Measurements from ENCODE around the gene HEPHL1. TPM values are rescaled to one million over a fixed set of nuclear protein-coding genes. Genes with fewer than 3 reads are reported as not detected.

Gene HEPHL1
- total and polyA plus RNA-seq, 2 experiments from 2014 or later: 0.07 to 0.21 TPM

GRCh38 chr11:94031625-94032024, 10.5 kb downstream of the HEPHL1 start:
- H4K20me1 ChIP-seq (replicated peaks; ENCODE audit: insufficient read depth): no peaks in the 10 kb centered on the region
- Mint-ChIP-seq H3K36me3 (ENCODE audit: low read depth) (peaks cover 10% of the 10 kb centered on the region; the same call in 2 of the 3 replicates), H3K9me3 (peaks cover 15% of the 10 kb centered on the region), H3K27ac (no peak overlapping the region), H3K4me1 (no peaks in the 10 kb centered on the region), H3K27me3 (ENCODE audit: insufficient read depth, low read depth, poor library complexity) (peaks cover 2% of the 10 kb centered on the region), H3K4me3 (no peak overlapping the region)
- H3K9me2 ChIP-seq (ENCODE audit: insufficient read depth): peaks cover 19% of the 10 kb centered on the region; the same call in 1 of the 2 replicates
- TF ChIP-seq ETS1 (IDR thresholded peaks at IDR 0.05) (no peak), EZH2phosphoT487 (IDR thresholded peaks at IDR 0.05; ENCODE audit: unreplicated experiment) (no peak), ZNF462 (CRISPR knock-in tag; IDR thresholded peaks at IDR 0.05) (no peak)
- H3K4me3 ChIP-seq: no peak overlapping the region
- H3K79me2 ChIP-seq (replicated peaks; ENCODE audit: insufficient read depth): no peaks in the 10 kb centered on the region
- no peaks in the 10 kb centered on the region; the same call in 1 of the 2 replicates for H3K4me1 ChIP-seq (ENCODE audit: insufficient read depth)
- no peaks in the 10 kb centered on the region for H3F3A ChIP-seq (replicated peaks; ENCODE audit: low read depth)
- H2AFZ ChIP-seq: no peak overlapping the region
- H3K4me2 ChIP-seq: no peak overlapping the region
- H3K27ac ChIP-seq (ENCODE audit: low read depth): no peak overlapping the region
- no peaks in the 10 kb centered on the region for H3K27me3 ChIP-seq (ENCODE audit: insufficient read depth)
- DNase-seq (ENCODE audit: low spot score): no peak
- no peaks in the 10 kb centered on the region for H3K36me3 ChIP-seq (ENCODE audit: insufficient read depth)
- no peak for ATAC-seq

DNA sequence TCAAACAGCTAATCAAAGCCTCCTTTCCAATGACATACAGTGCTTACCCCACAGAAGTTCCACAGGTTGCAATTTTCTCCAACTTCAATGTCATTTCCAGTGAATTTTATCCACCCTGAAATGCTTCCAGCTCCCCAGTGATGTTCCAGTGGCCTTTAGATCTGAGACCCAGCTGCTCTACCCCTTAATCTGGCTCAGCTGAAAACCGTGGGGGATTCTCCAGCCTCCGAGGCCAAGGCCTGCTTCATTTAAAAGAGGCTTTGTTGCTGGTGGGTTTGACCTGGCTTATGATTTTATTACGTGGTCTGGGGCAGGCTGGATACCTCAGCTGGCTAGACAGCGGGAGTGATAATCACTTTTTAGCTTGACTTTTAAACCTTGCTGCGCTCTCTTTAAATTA, 10.9 kb downstream of the HEPHL1 start:
- H3K79me2 ChIP-seq (replicated peaks; ENCODE audit: insufficient read depth): no peaks in the 10 kb centered on the region
- H3K4me1 Mint-ChIP-seq: no peaks in the 10 kb centered on the region
- no peak for TF ChIP-seq POLR2AphosphoS5 (IDR thresholded peaks at IDR 0.05; ENCODE audit: low read depth)
- no peak for TF ChIP-seq ETS1 (IDR thresholded peaks at IDR 0.05)
- TF ChIP-seq, protein P1, sequence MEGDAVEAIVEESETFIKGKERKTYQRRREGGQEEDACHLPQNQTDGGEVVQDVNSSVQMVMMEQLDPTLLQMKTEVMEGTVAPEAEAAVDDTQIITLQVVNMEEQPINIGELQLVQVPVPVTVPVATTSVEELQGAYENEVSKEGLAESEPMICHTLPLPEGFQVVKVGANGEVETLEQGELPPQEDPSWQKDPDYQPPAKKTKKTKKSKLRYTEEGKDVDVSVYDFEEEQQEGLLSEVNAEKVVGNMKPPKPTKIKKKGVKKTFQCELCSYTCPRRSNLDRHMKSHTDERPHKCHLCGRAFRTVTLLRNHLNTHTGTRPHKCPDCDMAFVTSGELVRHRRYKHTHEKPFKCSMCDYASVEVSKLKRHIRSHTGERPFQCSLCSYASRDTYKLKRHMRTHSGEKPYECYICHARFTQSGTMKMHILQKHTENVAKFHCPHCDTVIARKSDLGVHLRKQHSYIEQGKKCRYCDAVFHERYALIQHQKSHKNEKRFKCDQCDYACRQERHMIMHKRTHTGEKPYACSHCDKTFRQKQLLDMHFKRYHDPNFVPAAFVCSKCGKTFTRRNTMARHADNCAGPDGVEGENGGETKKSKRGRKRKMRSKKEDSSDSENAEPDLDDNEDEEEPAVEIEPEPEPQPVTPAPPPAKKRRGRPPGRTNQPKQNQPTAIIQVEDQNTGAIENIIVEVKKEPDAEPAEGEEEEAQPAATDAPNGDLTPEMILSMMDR (conservative IDR thresholded peaks at IDR 0.05; ENCODE audit: low read depth in 2 of 2): no peak
- no peak for TF ChIP-seq JUNB (IDR thresholded peaks at IDR 0.05; ENCODE audit: unreplicated experiment)
- TF ChIP-seq REST (IDR thresholded peaks at IDR 0.05; ENCODE audit: unreplicated experiment): no peak

More for the DNA sequence above, 10.9 kb downstream of the HEPHL1 start:
- Histone ChIP-seq H3K4me2 (no peak overlapping the region), H3K36me3 (ENCODE audit: insufficient read depth) (no peaks in the 10 kb centered on the region), H2AFZ (no peak overlapping the region), H3K27ac (ENCODE audit: low read depth) (no peak overlapping the region), H3K27me3 (ENCODE audit: insufficient read depth) (no peaks in the 10 kb centered on the region), H3K9me2 (ENCODE audit: insufficient read depth) (peaks cover 19% of the 10 kb centered on the region; the same call in 1 of the 2 replicates), H3F3A (replicated peaks; ENCODE audit: low read depth) (no peaks in the 10 kb centered on the region), H3K4me3 (no peak overlapping the region), H3K4me1 (ENCODE audit: insufficient read depth) (no peaks in the 10 kb centered on the region; the same call in 1 of the 2 replicates), H4K20me1 (replicated peaks; ENCODE audit: insufficient read depth) (no peaks in the 10 kb centered on the region)
- no peak for ATAC-seq
- Mint-ChIP-seq H3K36me3 (ENCODE audit: low read depth) (peaks cover 11% of the 10 kb centered on the region; the same call in 2 of the 3 replicates), H3K4me3 (no peak overlapping the region), H3K9me3 (peaks cover 14% of the 10 kb centered on the region), H3K27me3 (ENCODE audit: insufficient read depth, low read depth, poor library complexity) (peaks cover 2% of the 10 kb centered on the region), H3K27ac (no peak overlapping the region)
- no peak for DNase-seq (ENCODE audit: low spot score)
